Skeletal muscle satellite cell (primary cell): ENCODE results near the gene MYL2.

Source experiments
- H3K27me3 ChIP-seq: 2 replicates; pipeline ENCODE4 v1.7.0; 2013; ENCODE audit warnings: low read length; ENCODE audit not compliant: control insufficient read depth, insufficient read depth
- H3K36me3 ChIP-seq: 2 replicates; pipeline ENCODE4 v1.7.0; 2013; ENCODE audit warnings: mild to moderate bottlenecking, control low read depth, low read length; ENCODE audit not compliant: insufficient read depth
- H3K4me1 ChIP-seq: 2 replicates; pipeline ENCODE4 v1.7.0; 2013; ENCODE audit warnings: low read length; ENCODE audit not compliant: control insufficient read depth, insufficient read depth
- H3K4me2 ChIP-seq: 2 replicates; pipeline ENCODE4 v1.7.0; 2013; ENCODE audit warnings: mild to moderate bottlenecking, low read length
- H3K4me3 ChIP-seq: 2 replicates; pipeline ENCODE4 v1.7.0; 2013; ENCODE audit warnings: low read length
- H3K9ac ChIP-seq: 2 replicates; pipeline ENCODE4 v1.7.0; 2013; ENCODE audit warnings: mild to moderate bottlenecking, low read depth, low read length, moderate library complexity
- H3K9me3 ChIP-seq: replicated peaks from 2 replicates; pipeline ENCODE4 v1.7.0; 2013; ENCODE audit warnings: mild to moderate bottlenecking, control low read depth, low read length

MYL2 gene

DNA sequence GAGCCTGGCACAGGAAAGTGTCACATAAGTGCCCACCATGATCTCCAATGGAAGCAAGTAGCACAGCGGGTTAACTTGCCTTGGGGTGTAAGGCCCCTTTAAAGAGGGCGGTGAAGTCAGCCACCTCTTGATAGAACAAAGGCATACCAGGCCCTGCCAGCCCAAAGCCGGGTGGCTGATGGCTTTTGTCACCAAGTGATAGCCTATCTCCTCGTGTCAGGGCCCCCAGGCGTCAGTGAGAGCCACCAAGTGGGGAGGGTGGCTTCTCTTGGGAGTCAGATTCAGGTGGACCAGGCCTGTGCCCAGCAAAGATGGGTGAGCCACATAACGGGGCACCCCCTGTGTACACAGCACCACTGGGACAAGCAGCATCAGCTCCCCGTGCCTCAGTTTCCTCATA lies 8.3 kb upstream of the MYL2 start:
- H3K4me3 ChIP-seq: no peak overlapping the region
- no peaks in the 10 kb centered on the region for H3K4me1 ChIP-seq
- no peaks in the 10 kb centered on the region for H3K9me3 ChIP-seq
- peaks cover 43% of the 10 kb centered on the region for H3K27me3 ChIP-seq
- H3K4me2 ChIP-seq: no peak overlapping the region
- H3K9ac ChIP-seq: no peak overlapping the region
- H3K36me3 ChIP-seq: no peaks in the 10 kb centered on the region

- no peak overlapping the region for H3K4me3 ChIP-seq
- no peaks in the 10 kb centered on the region for H3K9me3 ChIP-seq
- H3K4me2 ChIP-seq: no peak overlapping the region
- H3K27me3 ChIP-seq: peaks cover 43% of the 10 kb centered on the region
- no peaks in the 10 kb centered on the region for H3K4me1 ChIP-seq
- H3K9ac ChIP-seq: no peak overlapping the region
- no peaks in the 10 kb centered on the region for H3K36me3 ChIP-seq
Observed at GRCh38 chr12:110927546-110927945, 7.2 kb upstream of the MYL2 start.

GRCh38 chr12:110923692-110924334 lies 3.4 kb upstream of the MYL2 start:
- H3K4me3 ChIP-seq: no peak overlapping the region
- H3K4me1 ChIP-seq: no peaks in the 10 kb centered on the region
- H3K36me3 ChIP-seq: no peaks in the 10 kb centered on the region
- no peak overlapping the region for H3K4me2 ChIP-seq
- H3K9me3 ChIP-seq: no peaks in the 10 kb centered on the region
- peaks cover 28% of the 10 kb centered on the region for H3K27me3 ChIP-seq
- H3K9ac ChIP-seq: no peak overlapping the region

DNA sequence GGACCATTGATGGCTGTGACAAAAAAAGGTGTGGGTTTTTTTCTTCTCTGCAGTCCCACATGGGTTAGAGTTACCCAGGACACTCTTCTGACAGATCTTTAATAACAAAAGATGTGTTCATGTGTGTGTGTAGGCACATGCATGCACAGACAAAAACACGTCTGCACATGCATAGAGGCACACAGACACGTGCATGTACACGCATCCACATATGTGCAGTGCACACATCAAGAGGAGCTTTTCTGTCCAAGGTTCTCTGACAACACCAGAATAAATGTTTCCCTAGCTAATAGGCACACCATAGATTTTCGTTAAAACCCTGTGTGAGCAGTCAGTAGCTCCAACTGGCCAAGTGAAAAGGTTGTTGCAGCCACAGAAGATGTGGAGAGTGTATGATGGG lies 2.8 kb upstream of the MYL2 start:
- no peaks in the 10 kb centered on the region for H3K4me1 ChIP-seq
- no peak overlapping the region for H3K9ac ChIP-seq
- H3K4me3 ChIP-seq: no peak overlapping the region
- no peaks in the 10 kb centered on the region for H3K36me3 ChIP-seq
- peaks cover 28% of the 10 kb centered on the region for H3K27me3 ChIP-seq
- H3K9me3 ChIP-seq: no peaks in the 10 kb centered on the region
- no peak overlapping the region for H3K4me2 ChIP-seq

DNA sequence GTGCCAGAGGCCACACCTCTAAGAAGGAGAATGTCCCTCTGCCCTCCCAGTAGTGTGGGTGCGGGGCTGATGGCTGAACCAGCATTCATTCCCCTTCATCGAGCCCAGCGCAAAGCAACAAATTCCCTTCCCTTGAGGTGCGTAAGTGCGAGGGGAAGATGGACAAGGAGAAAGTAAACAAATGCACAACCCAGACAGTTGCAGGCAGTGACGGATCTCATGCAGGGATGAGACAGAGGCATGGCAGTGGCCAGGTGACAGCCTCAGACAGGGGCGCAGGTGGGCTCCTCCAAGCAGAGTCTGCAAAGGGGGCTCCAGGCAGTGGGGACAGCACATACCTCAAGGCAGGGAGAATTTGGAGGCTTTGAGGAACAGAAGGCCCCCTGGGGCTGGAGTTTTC lies 2.3 kb upstream of the MYL2 start:
- Histone ChIP-seq H3K27me3 (peaks cover 27% of the 10 kb centered on the region), H3K9me3 (no peaks in the 10 kb centered on the region), H3K4me1 (no peaks in the 10 kb centered on the region), H3K4me3 (no peak overlapping the region), H3K4me2 (no peak overlapping the region), H3K9ac (no peak overlapping the region), H3K36me3 (no peaks in the 10 kb centered on the region)

DNA sequence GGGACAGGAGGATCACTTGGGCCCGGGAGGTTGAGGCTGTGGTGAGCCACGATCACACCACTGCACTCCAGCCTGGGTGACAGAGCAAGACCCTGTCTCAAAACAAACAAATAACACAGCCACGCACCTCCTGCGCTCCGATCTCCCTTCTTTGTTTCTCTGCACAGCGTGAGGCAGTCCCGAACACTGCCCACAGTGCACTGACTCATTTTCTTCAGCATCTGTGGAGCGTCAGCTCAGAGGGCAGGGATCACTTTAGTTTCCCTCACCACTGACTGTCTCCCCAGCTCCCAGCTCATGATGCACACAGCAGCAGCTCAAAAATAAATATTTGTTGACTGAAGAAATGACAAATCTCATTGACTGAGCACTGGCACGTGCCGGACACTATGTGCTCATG lies 883 bp upstream of the MYL2 start:
- H3K4me3 ChIP-seq: no peak overlapping the region
- H3K9me3 ChIP-seq: no peaks in the 10 kb centered on the region
- no peaks in the 10 kb centered on the region for H3K4me1 ChIP-seq
- no peak overlapping the region for H3K4me2 ChIP-seq
- H3K9ac ChIP-seq: no peak overlapping the region
- peaks cover 18% of the 10 kb centered on the region for H3K27me3 ChIP-seq
- H3K36me3 ChIP-seq: no peaks in the 10 kb centered on the region

DNA sequence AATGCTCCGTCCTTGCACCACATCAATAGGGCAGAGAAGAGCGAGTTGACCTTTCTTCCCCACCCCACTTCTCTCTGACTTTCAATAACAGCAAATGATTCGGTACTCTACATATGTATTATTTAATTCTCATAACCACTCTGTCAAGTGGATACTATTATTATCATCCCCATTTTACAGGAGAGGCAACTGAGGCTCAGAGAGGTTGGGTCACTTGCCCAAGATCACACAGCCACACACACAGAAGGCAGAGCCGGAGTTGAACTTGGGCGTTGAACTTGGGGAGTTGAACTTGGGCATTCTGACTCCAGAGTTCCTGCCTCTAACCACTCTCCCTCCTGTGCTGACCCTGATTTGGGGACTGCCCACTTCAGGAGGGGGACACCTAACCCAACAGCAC lies 659 bp downstream of the MYL2 start:
- no peak overlapping the region for H3K9ac ChIP-seq
- H3K4me1 ChIP-seq: no peaks in the 10 kb centered on the region
- no peak overlapping the region for H3K4me3 ChIP-seq
- no peak overlapping the region for H3K4me2 ChIP-seq
- H3K27me3 ChIP-seq: peaks cover 13% of the 10 kb centered on the region
- H3K36me3 ChIP-seq: no peaks in the 10 kb centered on the region
- no peaks in the 10 kb centered on the region for H3K9me3 ChIP-seq

GRCh38 chr12:110917961-110918360 lies 2.4 kb downstream of the MYL2 start:
- Histone ChIP-seq H3K4me1 (no peaks in the 10 kb centered on the region), H3K9me3 (no peaks in the 10 kb centered on the region), H3K27me3 (peaks cover 13% of the 10 kb centered on the region), H3K9ac (no peak overlapping the region), H3K36me3 (no peaks in the 10 kb centered on the region), H3K4me2 (no peak overlapping the region), H3K4me3 (no peak overlapping the region)

DNA sequence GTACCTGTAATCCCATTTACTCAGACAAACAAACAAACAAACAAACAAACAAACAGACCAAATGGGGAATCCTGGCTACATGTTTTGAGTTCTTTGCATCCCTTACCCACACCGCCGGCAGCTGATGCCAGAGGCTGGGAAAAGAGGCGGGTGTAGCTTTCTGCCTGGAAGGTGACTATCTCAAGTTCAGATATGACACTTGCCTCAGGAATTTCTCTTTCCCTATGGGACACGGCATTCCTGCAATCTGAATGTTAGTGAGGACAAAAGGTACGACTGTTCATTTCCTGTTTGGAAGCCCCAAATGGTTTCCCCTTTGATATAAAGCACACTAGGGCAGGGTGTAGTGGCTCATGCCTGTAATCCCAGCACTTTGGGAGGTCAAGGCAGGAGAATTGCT lies 2.9 kb downstream of the MYL2 start:
- no peak overlapping the region for H3K4me2 ChIP-seq
- H3K27me3 ChIP-seq: peaks cover 13% of the 10 kb centered on the region
- H3K4me3 ChIP-seq: no peak overlapping the region
- H3K36me3 ChIP-seq: no peaks in the 10 kb centered on the region
- no peaks in the 10 kb centered on the region for H3K9me3 ChIP-seq
- H3K4me1 ChIP-seq: no peaks in the 10 kb centered on the region
- no peak overlapping the region for H3K9ac ChIP-seq

DNA sequence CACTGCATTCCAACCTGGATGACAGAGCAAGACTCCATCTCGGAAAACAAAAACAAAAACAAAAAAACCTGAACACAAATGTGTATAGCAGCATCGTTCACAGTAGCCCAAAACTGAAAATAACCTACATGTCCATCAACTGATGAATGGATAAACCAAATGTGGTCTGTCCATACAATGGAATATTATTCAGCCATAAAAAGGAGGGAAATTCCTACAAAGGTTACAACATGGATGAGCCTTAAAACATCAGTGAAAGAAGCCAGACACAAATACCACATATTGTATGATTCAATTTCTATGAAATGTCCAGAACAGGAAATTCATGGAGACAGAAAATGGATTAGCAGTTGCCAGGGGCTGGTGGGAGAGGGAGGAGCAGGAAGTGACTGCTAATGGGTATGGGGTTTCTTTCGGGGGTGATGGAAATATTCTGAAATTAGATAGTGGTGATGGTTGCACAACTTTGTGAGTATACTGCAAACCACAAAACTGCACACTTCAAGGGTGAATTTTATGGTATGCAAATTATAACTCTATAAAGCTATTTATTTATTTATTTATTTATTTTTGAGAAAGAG lies 4.0 kb downstream of the MYL2 start:
- H3K36me3 ChIP-seq: no peaks in the 10 kb centered on the region
- no peak overlapping the region for H3K4me2 ChIP-seq
- no peaks in the 10 kb centered on the region for H3K9me3 ChIP-seq
- no peak overlapping the region for H3K9ac ChIP-seq
- H3K4me3 ChIP-seq: no peak overlapping the region
- H3K27me3 ChIP-seq: peaks cover 13% of the 10 kb centered on the region
- no peaks in the 10 kb centered on the region for H3K4me1 ChIP-seq

GRCh38 chr12:110913119-110914056 lies 7.0 kb downstream of the MYL2 start:
- no peaks in the 10 kb centered on the region for H3K4me1 ChIP-seq
- no peaks in the 10 kb centered on the region for H3K36me3 ChIP-seq
- H3K9ac ChIP-seq: no peak overlapping the region
- H3K4me2 ChIP-seq: no peak overlapping the region
- H3K4me3 ChIP-seq: no peak overlapping the region
- no peaks in the 10 kb centered on the region for H3K9me3 ChIP-seq
- peaks cover 6% of the 10 kb centered on the region for H3K27me3 ChIP-seq
